Calu3 (cell line): Measurements from ENCODE around the gene SETD7. TPM values are rescaled to one million over a fixed set of nuclear protein-coding genes. Genes with fewer than 3 reads are reported as not detected.

Source experiments
- Bru-seq: library from RNA; stranded (reverse); fragments of 400-500 nt; gene quantifications from one replicate; lab custom pipeline; 2021; lab: Mats Ljungman, UMichigan
- BruChase-seq, 2 experiments: library from RNA; stranded (reverse); fragments of 400-500 nt; gene quantifications; one replicate each; lab custom pipeline; 2021; lab: Mats Ljungman, UMichigan
- BruUV-seq: library from RNA; stranded (reverse); fragments of 400-500 nt; replicated peaks from 2 replicates; lab custom pipeline; 2021; lab: Mats Ljungman, UMichigan
- CTCF ChIA-PET: fragments of 300-600 bp; sonication (Branson Sonifier 250); formaldehyde crosslinking; loops from one replicate; lab custom pipeline; 2022; ENCODE audit warnings: antibody characterized with exemption; lab: Charles Lee
- DNase-seq: peaks from one replicate; pipeline ENCODE4 v3.0.0; 2022
- H3K27ac Mint-ChIP-seq: one replicate; pipeline ENCODE4 v1.8.0; 2022; ENCODE audit warnings: mixed read lengths; ENCODE audit not compliant: unreplicated experiment
- H3K27me3 Mint-ChIP-seq: one replicate; pipeline ENCODE4 v1.8.0; 2022; ENCODE audit warnings: mixed read lengths; ENCODE audit not compliant: unreplicated experiment
- H3K36me3 Mint-ChIP-seq: one replicate; pipeline ENCODE4 v1.8.0; 2022; ENCODE audit warnings: mild to moderate bottlenecking, moderate library complexity, mixed read lengths; ENCODE audit not compliant: insufficient read depth, unreplicated experiment
- H3K4me1 Mint-ChIP-seq: one replicate; pipeline ENCODE4 v1.8.0; 2022; ENCODE audit warnings: mild to moderate bottlenecking, low read depth, mixed read lengths; ENCODE audit not compliant: unreplicated experiment
- H3K4me3 Mint-ChIP-seq: one replicate; pipeline ENCODE4 v1.8.0; 2022; ENCODE audit warnings: mild to moderate bottlenecking, low read depth, moderate library complexity, mixed read lengths; ENCODE audit not compliant: unreplicated experiment
- H3K9me3 Mint-ChIP-seq: one replicate; pipeline ENCODE4 v1.8.0; 2022; ENCODE audit warnings: low read depth, mixed read lengths; ENCODE audit not compliant: unreplicated experiment
- intact Hi-C: fragments of 100-400 bp; cut with micrococcal nuclease; formaldehyde crosslinking; loops from one replicate; pipeline ENCODE4 v1.10.0; 2022; ENCODE audit not compliant: unreplicated experiment
- long read RNA-seq: library from polyadenylated mRNA; stranded (forward); transcript quantifications from one replicate; pipeline ENCODE4 v2.0.0, GENCODE V29; 2022
- total RNA-seq: library from RNA; stranded (reverse); gene quantifications from 2 replicates; pipeline ENCODE4 v1.2.3, GENCODE V29; 2022
- TF ChIP-seq, protein P1 (sequence below): fragments of 200-600 bp; IDR thresholded peaks from one replicate; pipeline ENCODE4 v1.8.0; 2022; ENCODE audit warnings: antibody characterized with exemption; ENCODE audit not compliant: unreplicated experiment

The SETD7 gene
- 16.2 and 16.4 TPM in 2 replicates for total RNA-seq
- percentile 53 among the genes with signal in this experiment for Bru-seq, nascent RNA
- BruChase-seq, experiment 1, labeled RNA remaining after a 6-hour chase, result percentile 64 among the genes with signal in this experiment
- percentile 51 among the genes with signal in this experiment for BruChase-seq, experiment 2, labeled RNA remaining after a 2-hour chase
- long read RNA-seq, full-length matches to known transcripts, result 3 of 5 reads
- long read RNA-seq, partial matches to known transcripts, result 0 of 5 reads
- long read RNA-seq, other reads (novel, unspliced or antisense), result 2 of 5 reads

- CTCF ChIA-PET, result interaction anchor here (1.1 kb wide), 1 partner anchor 77 kb away, joined by 4 read pairs; no protein-coding TSS in a partner anchor
- no peaks in the 10 kb centered on the region for H3K9me3 Mint-ChIP-seq
- intact Hi-C loops, result no loop called here
Observed at GRCh38 chr4:139556071-139556723, at the start of gene SETD7. TSS of gene SETD7 (minus strand) at chr4:139556219. CDS start at chr4:139556137, 82 bp downstream.

GRCh38 chr4:139605516-139605915, 49.5 kb upstream of the SETD7 start:
- intact Hi-C loops, result no loop called here
- CTCF ChIA-PET, result interaction anchor here (2.5 kb wide), 1 partner anchor 46 kb away, joined by 17 read pairs; no protein-coding TSS in a partner anchor
- Mint-ChIP-seq H3K36me3 (no peaks in the 10 kb centered on the region), H3K4me1 (peaks cover 7% of the 10 kb centered on the region), H3K27me3 (peaks cover 18% of the 10 kb centered on the region), H3K4me3 (no peak overlapping the region), H3K9me3 (no peaks in the 10 kb centered on the region), H3K27ac (no peak overlapping the region)
- no peak for DNase-seq
- TF ChIP-seq, protein P1, sequence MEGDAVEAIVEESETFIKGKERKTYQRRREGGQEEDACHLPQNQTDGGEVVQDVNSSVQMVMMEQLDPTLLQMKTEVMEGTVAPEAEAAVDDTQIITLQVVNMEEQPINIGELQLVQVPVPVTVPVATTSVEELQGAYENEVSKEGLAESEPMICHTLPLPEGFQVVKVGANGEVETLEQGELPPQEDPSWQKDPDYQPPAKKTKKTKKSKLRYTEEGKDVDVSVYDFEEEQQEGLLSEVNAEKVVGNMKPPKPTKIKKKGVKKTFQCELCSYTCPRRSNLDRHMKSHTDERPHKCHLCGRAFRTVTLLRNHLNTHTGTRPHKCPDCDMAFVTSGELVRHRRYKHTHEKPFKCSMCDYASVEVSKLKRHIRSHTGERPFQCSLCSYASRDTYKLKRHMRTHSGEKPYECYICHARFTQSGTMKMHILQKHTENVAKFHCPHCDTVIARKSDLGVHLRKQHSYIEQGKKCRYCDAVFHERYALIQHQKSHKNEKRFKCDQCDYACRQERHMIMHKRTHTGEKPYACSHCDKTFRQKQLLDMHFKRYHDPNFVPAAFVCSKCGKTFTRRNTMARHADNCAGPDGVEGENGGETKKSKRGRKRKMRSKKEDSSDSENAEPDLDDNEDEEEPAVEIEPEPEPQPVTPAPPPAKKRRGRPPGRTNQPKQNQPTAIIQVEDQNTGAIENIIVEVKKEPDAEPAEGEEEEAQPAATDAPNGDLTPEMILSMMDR, result no peak
- no TSS peak for BruUV-seq

More at GRCh38 chr4:139556071-139556723, at the start of gene SETD7:
- no TSS peak for BruUV-seq
- TF ChIP-seq, protein P1, result no peak
- peak within 1 kb of the TSS; percentile 90 for H3K4me3 Mint-ChIP-seq
- peaks cover 25% of the 10 kb centered on the region for H3K4me1 Mint-ChIP-seq
- H3K27ac Mint-ChIP-seq, result peak within 1 kb of the TSS; percentile 82
- H3K36me3 Mint-ChIP-seq, result peaks cover 35% of the 10 kb centered on the region
- no peaks in the 10 kb centered on the region for H3K27me3 Mint-ChIP-seq
- DNase-seq, result peak; percentile 59

- BruUV-seq, result no TSS peak
- intact Hi-C loops, result loop anchor here (1.0 kb wide), 1 partner anchor 48 kb away; no protein-coding TSS in a partner anchor
Observed at GRCh38 chr4:139603576-139604410, 47.8 kb upstream of the SETD7 start.

More at GRCh38 chr4:139603576-139604410, 47.8 kb upstream of the SETD7 start:
- CTCF ChIA-PET, result interaction anchor here (0.7 to 2.5 kb wide), 7 partner anchors 11 to 513 kb away, joined by 3 to 17 read pairs (median 6); no protein-coding TSS in a partner anchor
- peaks cover 12% of the 10 kb centered on the region for H3K4me1 Mint-ChIP-seq
- TF ChIP-seq, protein P1, result peak; percentile 28
- no peak overlapping the region for H3K27ac Mint-ChIP-seq
- H3K27me3 Mint-ChIP-seq, result peaks cover 18% of the 10 kb centered on the region
- peak; percentile 51 for DNase-seq
- no peaks in the 10 kb centered on the region for H3K36me3 Mint-ChIP-seq
- no peaks in the 10 kb centered on the region for H3K9me3 Mint-ChIP-seq
- H3K4me3 Mint-ChIP-seq, result no peak overlapping the region
